SH-SY5Y (cell line): ENCODE results near the gene BACH2.

ENCODE experiments used
- GATA2 ChIP-seq: IDR thresholded peaks from 2 replicates; pipeline ENCODE4 v1.6.1; 2011; ENCODE audit warnings: mild to moderate bottlenecking, low read depth, low read length
- GATA3 ChIP-seq: IDR thresholded peaks from 2 replicates; pipeline ENCODE4 v1.6.1; 2011; ENCODE audit warnings: low read depth, mild to moderate bottlenecking, low read length, moderate library complexity

The BACH2 gene

GRCh38 chr6:89977808-89978748, 318.6 kb downstream of the BACH2 start:
- TF ChIP-seq GATA2, result peak; percentile 83
- TF ChIP-seq GATA3, result peak; percentile 56; the same call in 1 of the 2 replicates

- TF ChIP-seq GATA3, result peak; percentile 11; the same call in 1 of the 2 replicates
- TF ChIP-seq GATA2, result no peak
Observed at GRCh38 chr6:89976694-89977020, 320.0 kb downstream of the BACH2 start.

- TF ChIP-seq GATA3 (no peak), GATA2 (0 out of 2 replicates have a peak, but pooled peaks have one; percentile 2)
Observed at GRCh38 chr6:89975991-89976693, 320.5 kb downstream of the BACH2 start.

GRCh38 chr6:89975366-89975765, 321.3 kb downstream of the BACH2 start:
- no peak for TF ChIP-seq GATA3
- no peak for TF ChIP-seq GATA2

GRCh38 chr6:89974834-89975233, 321.8 kb downstream of the BACH2 start:
- TF ChIP-seq GATA3 (no peak), GATA2 (no peak)

GRCh38 chr6:89972025-89972381, 324.6 kb downstream of the BACH2 start:
- TF ChIP-seq GATA2 (no peak), GATA3 (no peak)

GRCh38 chr6:89970609-89971337, 325.9 kb downstream of the BACH2 start:
- TF ChIP-seq GATA2 (no peak), GATA3 (no peak)

GRCh38 chr6:89970072-89970471, 326.6 kb downstream of the BACH2 start:
- no peak for TF ChIP-seq GATA2
- TF ChIP-seq GATA3, result no peak

- TF ChIP-seq GATA3, result no peak
- no peak for TF ChIP-seq GATA2
Observed at GRCh38 chr6:89966913-89967312, 329.7 kb downstream of the BACH2 start.

- no peak for TF ChIP-seq GATA3
- no peak; the same call in none of the 2 replicates for TF ChIP-seq GATA2
Observed at GRCh38 chr6:89966228-89966544, 330.5 kb downstream of the BACH2 start.

GRCh38 chr6:89965441-89966227, 331.0 kb downstream of the BACH2 start:
- TF ChIP-seq GATA2, result no peak
- TF ChIP-seq GATA3, result no peak

- no peak for TF ChIP-seq GATA2
- TF ChIP-seq GATA3, result no peak
Observed at GRCh38 chr6:89963391-89963790, 333.3 kb downstream of the BACH2 start.

GRCh38 chr6:89961481-89961880, 335.2 kb downstream of the BACH2 start:
- TF ChIP-seq GATA3, result no peak
- TF ChIP-seq GATA2, result no peak
